Activated naive CD4-positive, alpha-beta T cell treated with anti-CD3 and anti-CD28 coated beads, Interleukin-2, amount 50 U/mL, for 72 hours (primary cell): ENCODE data around the gene WSCD1. TPM values are rescaled to one million over a fixed set of nuclear protein-coding genes. Genes with fewer than 3 reads are reported as not detected.

Experiments used
- ATAC-seq, 2 donors: fragments of 150-1000 bp; cut with Tn5 transposase; 2 replicates each; pipeline ENCODE4 v1.10.0; 2021; ENCODE audit warnings: mild to moderate bottlenecking in 2 of 2, moderate library complexity in 2 of 2
- DNase-seq, 2 donors: peaks; one replicate each; pipeline ENCODE4 v3.0.0; 2021 to 2022; ENCODE audit warnings: low spot score in 2 of 2
- H3K27ac Mint-ChIP-seq, 2 donors: one replicate each; pipeline ENCODE4 v1.8.0; 2022; ENCODE audit warnings: mild to moderate bottlenecking in 2 of 2, mixed read lengths in 2 of 2
- H3K36me3 Mint-ChIP-seq, 2 donors: one replicate each; pipeline ENCODE4 v1.8.0; 2022; ENCODE audit warnings: mixed read lengths in 2 of 2
- H3K9me3 Mint-ChIP-seq, 2 donors: one replicate each; pipeline ENCODE4 v1.8.0; 2022; ENCODE audit warnings: mixed read lengths in 2 of 2
- total RNA-seq, 2 donors: library from RNA; stranded (reverse); gene quantifications; one replicate each; pipeline ENCODE4 v1.2.3, GENCODE V29; 2022

The WSCD1 gene
- total RNA-seq, 2 donors from 2014 or later: 0.37 TPM; not detected in 1

GRCh38 chr17:6153375-6153774 lies 83.2 kb downstream of the WSCD1 start:
- DNase-seq: no peak
- Mint-ChIP-seq H3K36me3 (no peaks in the 10 kb centered on the region), H3K9me3 (peaks cover 0 to 5% of the 10 kb centered on the region in 2 donors), H3K27ac (no peak overlapping the region)
- ATAC-seq: no peak

GRCh38 chr17:6157716-6158115 lies 87.5 kb downstream of the WSCD1 start:
- DNase-seq: no peak
- no peak for ATAC-seq
- Mint-ChIP-seq H3K36me3 (no peaks in the 10 kb centered on the region), H3K27ac (no peak overlapping the region), H3K9me3 (no peaks in the 10 kb centered on the region)

- no peaks in the 10 kb centered on the region for H3K36me3 Mint-ChIP-seq
- ATAC-seq: no peak
- H3K9me3 Mint-ChIP-seq: no peaks in the 10 kb centered on the region
- DNase-seq: no peak
- H3K27ac Mint-ChIP-seq: no peak overlapping the region
Observed at GRCh38 chr17:6159541-6160231, 89.5 kb downstream of the WSCD1 start.

GRCh38 chr17:6160232-6160555 lies 90.0 kb downstream of the WSCD1 start:
- Mint-ChIP-seq H3K27ac (no peak overlapping the region), H3K9me3 (no peaks in the 10 kb centered on the region), H3K36me3 (no peaks in the 10 kb centered on the region)
- DNase-seq (no peak), ATAC-seq (no peak)

GRCh38 chr17:6160911-6161855 lies 91.0 kb downstream of the WSCD1 start:
- DNase-seq: no peak
- H3K9me3 Mint-ChIP-seq: no peaks in the 10 kb centered on the region
- no peak overlapping the region for H3K27ac Mint-ChIP-seq
- no peak for ATAC-seq
- H3K36me3 Mint-ChIP-seq: no peaks in the 10 kb centered on the region

GRCh38 chr17:6162216-6162615 lies 92.0 kb downstream of the WSCD1 start:
- no peaks in the 10 kb centered on the region for H3K9me3 Mint-ChIP-seq
- H3K36me3 Mint-ChIP-seq: no peaks in the 10 kb centered on the region
- DNase-seq (no peak), ATAC-seq (no peak)
- H3K27ac Mint-ChIP-seq: no peak overlapping the region

GRCh38 chr17:6162892-6163291 lies 92.7 kb downstream of the WSCD1 start:
- Mint-ChIP-seq H3K36me3 (no peaks in the 10 kb centered on the region), H3K9me3 (no peaks in the 10 kb centered on the region), H3K27ac (no peak overlapping the region)
- DNase-seq: no peak
- no peak for ATAC-seq

- H3K27ac Mint-ChIP-seq: no peak overlapping the region
- ATAC-seq (no peak), DNase-seq (no peak)
- no peaks in the 10 kb centered on the region for H3K9me3 Mint-ChIP-seq
- no peaks in the 10 kb centered on the region for H3K36me3 Mint-ChIP-seq
Observed at GRCh38 chr17:6163612-6164333, 93.6 kb downstream of the WSCD1 start.

GRCh38 chr17:6164996-6165395 lies 94.8 kb downstream of the WSCD1 start:
- Mint-ChIP-seq H3K27ac (peak overlapping the region in 1 of 2 donors; percentile 22), H3K36me3 (no peaks in the 10 kb centered on the region), H3K9me3 (no peaks in the 10 kb centered on the region)
- no peak for ATAC-seq
- DNase-seq: no peak

- DNase-seq (no peak), ATAC-seq (no peak)
- H3K27ac Mint-ChIP-seq: no peak overlapping the region
- no peaks in the 10 kb centered on the region for H3K36me3 Mint-ChIP-seq
- peaks cover 0 to 4% of the 10 kb centered on the region in 2 donors for H3K9me3 Mint-ChIP-seq
Observed at GRCh38 chr17:6165806-6166205, 95.6 kb downstream of the WSCD1 start.

GRCh38 chr17:6166492-6167179 lies 96.5 kb downstream of the WSCD1 start:
- Mint-ChIP-seq H3K36me3 (no peaks in the 10 kb centered on the region), H3K27ac (no peak overlapping the region), H3K9me3 (peaks cover 0 to 5% of the 10 kb centered on the region in 2 donors)
- DNase-seq (no peak), ATAC-seq (no peak)

- no peaks in the 10 kb centered on the region for H3K36me3 Mint-ChIP-seq
- peaks cover 0 to 5% of the 10 kb centered on the region in 2 donors for H3K9me3 Mint-ChIP-seq
- no peak for ATAC-seq
Observed at GRCh38 chr17:6168296-6168695, 98.1 kb downstream of the WSCD1 start.

GRCh38 chr17:6170349-6170748 lies 100.2 kb downstream of the WSCD1 start:
- Mint-ChIP-seq H3K27ac (no peak overlapping the region), H3K9me3 (peaks cover 0 to 5% of the 10 kb centered on the region in 2 donors), H3K36me3 (no peaks in the 10 kb centered on the region)
- ATAC-seq (no peak), DNase-seq (no peak)

More at GRCh38 chr17:6168296-6168695, 98.1 kb downstream of the WSCD1 start:
- H3K27ac Mint-ChIP-seq: no peak overlapping the region
- no peak for DNase-seq

- H3K9me3 Mint-ChIP-seq: peaks cover 0 to 5% of the 10 kb centered on the region in 2 donors
- ATAC-seq (no peak), DNase-seq (no peak)
- H3K36me3 Mint-ChIP-seq: no peaks in the 10 kb centered on the region
- H3K27ac Mint-ChIP-seq: no peak overlapping the region
Observed at GRCh38 chr17:6172642-6173330, 102.6 kb downstream of the WSCD1 start.

- DNase-seq (no peak), ATAC-seq (no peak)
- Mint-ChIP-seq H3K36me3 (no peaks in the 10 kb centered on the region), H3K27ac (no peak overlapping the region), H3K9me3 (peaks cover 0 to 5% of the 10 kb centered on the region in 2 donors)
Observed at GRCh38 chr17:6173653-6174052, 103.5 kb downstream of the WSCD1 start.
